B cell (primary cell): Measurements from ENCODE around the gene HYAL1. TPM values are rescaled to one million over a fixed set of nuclear protein-coding genes. Genes with fewer than 3 reads are reported as not detected.

Experiments
- ATAC-seq: fragments of 200-7000 bp; cut with Tn5 transposase; one replicate; pipeline ENCODE4 v1.10.0; 2021; ENCODE audit warnings: low read depth, mild to moderate bottlenecking, moderate number of reproducible peaks, moderate library complexity
- CTCF ChIA-PET: fragments of 350-600 bp; sonication (Branson Sonifier 250); formaldehyde crosslinking; loops from one replicate; lab custom pipeline; 2021; ENCODE audit warnings: antibody characterized with exemption, inconsistent platforms; lab: Charles Lee
- POLR2A ChIA-PET: fragments of 350-600 bp; sonication (Branson Sonifier 250); formaldehyde crosslinking; loops from one replicate; lab custom pipeline; 2021; ENCODE audit warnings: antibody characterized with exemption; lab: Charles Lee
- DNase-seq: peaks from one replicate; pipeline ENCODE4 v3.0.0; 2013
- H2AFZ ChIP-seq: 2 replicates; pipeline ENCODE4 v1.6.1; 2012; ENCODE audit warnings: mild to moderate bottlenecking, low read depth, low read length; ENCODE audit not compliant: insufficient read depth, poor library complexity, severe bottlenecking
- H3K27ac ChIP-seq, 2 donors: 1 replicate in 1 of 2; 2 replicates in 1 of 2; pipeline ENCODE4 v1.5.1; 2012 to 2013; ENCODE audit warnings: low read length in 2 of 2, mild to moderate bottlenecking in 2 of 2, moderate library complexity in 1 of 2
- H3K27me3 ChIP-seq, 4 experiments: fragments of 200-600 bp in 1 of 4; sonication (generic) in 1 of 4; replicated peaks in 1 of 4; 1 replicate in 2 of 4; 2 replicates in 2 of 4; pipeline versions ENCODE4 v1.6.1 to v1.7.0; 2013 to 2016; ENCODE audit warnings: low read length in 3 of 4, mild to moderate bottlenecking in 2 of 4, mixed read lengths in 1 of 4, moderate library complexity in 1 of 4; ENCODE audit not compliant: insufficient read depth in 4 of 4, control insufficient read depth in 3 of 4; ENCODE audit errors: control extremely low read depth in 1 of 4
- H3K36me3 ChIP-seq, 2 experiments: replicated peaks in 1 of 2; 1 replicate in 1 of 2; 2 replicates in 1 of 2; pipeline versions ENCODE4 v1.6.1 to v1.7.1; 2013; ENCODE audit warnings: low read length in 1 of 2; ENCODE audit not compliant: insufficient read depth in 2 of 2, control insufficient read depth in 1 of 2; ENCODE audit errors: control extremely low read depth in 1 of 2, extremely low read depth in 1 of 2
- H3K4me1 ChIP-seq, 2 donors: fragments of 200-600 bp in 1 of 2; sonication (generic) in 1 of 2; 1 replicate in 1 of 2; 2 replicates in 1 of 2; pipeline versions ENCODE4 v1.5.1 to v1.6.1; 2013 to 2017; ENCODE audit warnings: low read length in 2 of 2; ENCODE audit not compliant: control insufficient read depth in 2 of 2, insufficient read depth in 2 of 2
- H3K4me2 ChIP-seq: replicated peaks from 2 replicates; pipeline ENCODE3; 2012; ENCODE audit warnings: mild to moderate bottlenecking, low read depth, low read length; ENCODE audit not compliant: poor library complexity, severe bottlenecking
- H3K4me3 ChIP-seq, 5 experiments: fragments of 200-600 bp in 1 of 5; sonication (generic) in 1 of 5; 1 replicate in 3 of 5; 2 replicates in 2 of 5; pipeline versions ENCODE4 v1.5.1 to v1.7.0; 2011 to 2016; ENCODE audit warnings: low read length in 4 of 5, mild to moderate bottlenecking in 4 of 5, low read depth in 2 of 5, control low read depth in 1 of 5, moderate library complexity in 1 of 5; ENCODE audit not compliant: insufficient read depth in 1 of 5; ENCODE audit errors: control extremely low read depth in 1 of 5, extremely low read depth in 1 of 5
- H3K79me2 ChIP-seq: fragments of 200-600 bp; sonication (generic); one replicate; pipeline ENCODE4 v1.6.0; 2016; ENCODE audit warnings: low read length; ENCODE audit not compliant: control insufficient read depth, insufficient read depth
- H3K9ac ChIP-seq: fragments of 200-600 bp; sonication (generic); 2 replicates; pipeline ENCODE4 v1.6.1; 2017; ENCODE audit warnings: mild to moderate bottlenecking, low read length, moderate library complexity
- H3K9me3 ChIP-seq, 3 donors: one replicate each; pipeline versions ENCODE4 v1.6.1 to v1.7.1; 2013; ENCODE audit warnings: low read length in 2 of 3; ENCODE audit not compliant: control insufficient read depth in 2 of 3, insufficient read depth in 1 of 3; ENCODE audit errors: control extremely low read depth in 1 of 3
- H4K20me1 ChIP-seq: 2 replicates; pipeline ENCODE4 v1.6.0; 2012; ENCODE audit warnings: mild to moderate bottlenecking, low read length; ENCODE audit not compliant: insufficient read depth, control insufficient read depth, poor library complexity, severe bottlenecking
- H3K27ac Mint-ChIP-seq: one replicate; pipeline ENCODE4 v1.8.0; 2021; ENCODE audit warnings: mixed read lengths
- H3K27me3 Mint-ChIP-seq: one replicate; pipeline ENCODE4 v1.8.0; 2021; ENCODE audit warnings: mixed read lengths
- H3K4me1 Mint-ChIP-seq: one replicate; pipeline ENCODE4 v1.8.0; 2021; ENCODE audit warnings: mixed read lengths
- H3K4me3 Mint-ChIP-seq: one replicate; pipeline ENCODE4 v1.8.0; 2021; ENCODE audit warnings: mixed read lengths
- H3K9me3 Mint-ChIP-seq: one replicate; pipeline ENCODE4 v1.8.0; 2022; ENCODE audit warnings: mixed read lengths; ENCODE audit not compliant: insufficient read depth
- CTCF ChIP-seq: fragments of 200-600 bp; IDR thresholded peaks from one replicate; pipeline ENCODE4 v1.8.0; 2022; ENCODE audit warnings: antibody characterized with exemption, mild to moderate bottlenecking
- EZH2 ChIP-seq: IDR thresholded peaks from 2 replicates; pipeline ENCODE4 v1.6.1; 2012; ENCODE audit warnings: borderline replicate concordance, low read depth, mild to moderate bottlenecking, moderate library complexity, low read length; ENCODE audit not compliant: insufficient read depth, poor library complexity, severe bottlenecking
- WGBS: methylation state at CpG from one replicate; pipeline ENCODE4 v1.1.5; 2013; ENCODE audit warnings: missing lambda C conversion rate; ENCODE audit not compliant: insufficient coverage; 5-methylcytosine and 5-hydroxymethylcytosine counted together
- intact Hi-C: fragments of 100-400 bp; cut with micrococcal nuclease; formaldehyde crosslinking; loops from one replicate; pipeline ENCODE4 v1.10.0; 2022
- polyA plus RNA-seq: library from polyadenylated mRNA; depleted of rRNA; stranded (reverse); fragments of >200 nt; gene quantifications from 2 replicates; pipeline ENCODE4 v1.2.3, GENCODE V29; 2012
- total RNA-seq, 2 donors: library from RNA; stranded (reverse); fragments of 120-200 nt in 1 of 2; gene quantifications; 1 replicate in 1 of 2; 2 replicates in 1 of 2; pipeline versions ENCODE4 v1.2.3 to v1.2.4, GENCODE V29; 2013 to 2022

Gene HYAL1
- total and polyA plus RNA-seq, 2 donors (not counting 1 experiment from before 2014, with no cell fraction given): 0.12 to 0.30 TPM

- H3K36me3 ChIP-seq: peaks cover 0 to 25% of the 10 kb centered on the region in 2 experiments
- intact Hi-C loops: loop anchor here (10.0 kb wide), 1 partner anchor 1092 kb away; the partner anchor contains the start of gene MANF
- no peak for TF ChIP-seq CTCF
- TF ChIP-seq EZH2: no peak
- ChIA-PET POLR2A (interaction anchor here (0.6 to 2.3 kb wide), 4 partner anchors 12 to 175 kb away, joined by 3 to 15 read pairs (median 4); no protein-coding TSS in a partner anchor), CTCF (interaction anchor here (1.0 to 2.0 kb wide), 7 partner anchors 18 to 99 kb away, joined by 4 to 9 read pairs (median 5); no protein-coding TSS in a partner anchor)
- Mint-ChIP-seq H3K27me3 (no peaks in the 10 kb centered on the region), H3K9me3 (no peaks in the 10 kb centered on the region), H3K4me1 (peaks cover 24% of the 10 kb centered on the region), H3K27ac (peak overlapping the region; percentile 96), H3K4me3 (peak overlapping the region; percentile 92)
- ATAC-seq (no peak), DNase-seq (no peak)
- peak overlapping the region; percentile 100 for H3K4me2 ChIP-seq
- no peaks in the 10 kb centered on the region for H3K27me3 ChIP-seq
- H4K20me1 ChIP-seq: no peaks in the 10 kb centered on the region
- peaks cover 22% of the 10 kb centered on the region for H3K79me2 ChIP-seq
- H3K9me3 ChIP-seq: no peaks in the 10 kb centered on the region
- WGBS: 83% methylated on average over 12 of the region's 12 CpGs
- peak overlapping the region; percentile 57 to 68 for H3K27ac ChIP-seq
- H3K9ac ChIP-seq: peak overlapping the region; percentile 95
- H2AFZ ChIP-seq: peak overlapping the region; percentile 93
- H3K4me1 ChIP-seq: peaks cover 16 to 23% of the 10 kb centered on the region in 2 donors
- H3K4me3 ChIP-seq: peak overlapping the region in 2 of 5 experiments; percentile 81 to 94
Measured at GRCh38 chr3:50293079-50293801, 10.1 kb downstream of the HYAL1 start.
